Hepatocyte (in vitro differentiated cells): ENCODE data around the gene CMTM3. TPM values are rescaled to one million over a fixed set of nuclear protein-coding genes. Genes with fewer than 3 reads are reported as not detected.
A peak's percentile ranks its signal among the peaks of the same experiment; 100 is the strongest.

ENCODE experiments used
- DNase-seq: peaks from one replicate; pipeline ENCODE4 v3.0.0-alpha.2; 2016; ENCODE audit warnings: low spot score
- H2AFZ ChIP-seq: fragments of 200-600 bp; sonication (generic); 2 replicates; pipeline ENCODE4 v1.6.0; 2016; ENCODE audit warnings: antibody characterized with exemption, mild to moderate bottlenecking
- H3K27ac ChIP-seq: fragments of 200-600 bp; sonication (generic); 2 replicates; pipeline ENCODE4 v1.5.1; 2016; ENCODE audit warnings: mild to moderate bottlenecking
- H3K27me3 ChIP-seq: fragments of 200-600 bp; sonication (generic); 2 replicates; pipeline ENCODE4 v1.6.1; 2016
- H3K36me3 ChIP-seq: fragments of 200-600 bp; sonication (generic); replicated peaks from 2 replicates; pipeline ENCODE4 v1.5.1; 2016; ENCODE audit warnings: low read depth; ENCODE audit not compliant: insufficient read depth
- H3K4me1 ChIP-seq: fragments of 200-600 bp; sonication (generic); 2 replicates; pipeline ENCODE4 v1.5.1; 2016; ENCODE audit warnings: mild to moderate bottlenecking, moderate library complexity; ENCODE audit not compliant: insufficient read depth
- H3K4me2 ChIP-seq: fragments of 200-600 bp; sonication (generic); 2 replicates; pipeline ENCODE4 v1.6.0; 2016
- H3K4me3 ChIP-seq: fragments of 200-600 bp; sonication (generic); 2 replicates; pipeline ENCODE4 v1.5.1; 2016; ENCODE audit warnings: mild to moderate bottlenecking
- H3K79me2 ChIP-seq: fragments of 200-600 bp; sonication (generic); 2 replicates; pipeline ENCODE4 v1.6.0; 2017; ENCODE audit warnings: mild to moderate bottlenecking
- H3K9me2 ChIP-seq: fragments of 200-600 bp; sonication (generic); replicated peaks from 2 replicates; pipeline ENCODE4 v1.6.0; 2017; ENCODE audit warnings: mild to moderate bottlenecking; ENCODE audit not compliant: insufficient read depth
- H3K9me3 ChIP-seq: fragments of 200-600 bp; sonication (generic); 2 replicates; pipeline ENCODE4 v1.5.1; 2016; ENCODE audit warnings: low read depth, mild to moderate bottlenecking
- H4K20me1 ChIP-seq: fragments of 200-600 bp; sonication (generic); 2 replicates; pipeline ENCODE4 v1.6.0; 2016; ENCODE audit warnings: mild to moderate bottlenecking; ENCODE audit not compliant: insufficient read depth, poor library complexity, severe bottlenecking
- EZH2 ChIP-seq: fragments of 200-600 bp; sonication (generic); IDR thresholded peaks from 2 replicates; pipeline ENCODE4 v1.6.1; 2016; ENCODE audit warnings: antibody characterized with exemption, mild to moderate bottlenecking, borderline replicate concordance
- EZH2phosphoT487 ChIP-seq: fragments of 200-600 bp; sonication (generic); IDR thresholded peaks from one replicate; pipeline ENCODE4 v1.6.1; 2018; ENCODE audit warnings: antibody characterized with exemption, mild to moderate bottlenecking, low read depth, moderate library complexity; ENCODE audit not compliant: unreplicated experiment, severe bottlenecking
- WGBS: methylation state at CpG from one replicate; pipeline ENCODE4 v1.1.6; 2016; ENCODE audit warnings: low lambda C conversion rate; ENCODE audit errors: missing lambda C conversion rate; 5-methylcytosine and 5-hydroxymethylcytosine counted together
- polyA plus RNA-seq: library from polyadenylated mRNA; unstranded; fragments of >200 nt; fragmentation: Nextera tagmentation; extraction: Ambion mirVana; gene quantifications from 2 replicates; pipeline ENCODE4 v1.2.1, GENCODE V29; 2016
- total RNA-seq: library from RNA; depleted of rRNA; stranded (reverse); fragments of >200 nt; gene quantifications from 2 replicates; pipeline ENCODE4 v1.2.3, GENCODE V29; 2014
- TF ChIP-seq, protein P1 (sequence below): fragments of 200-600 bp; sonication (generic); IDR thresholded peaks from 2 replicates; pipeline ENCODE4 v1.5.1; 2016; ENCODE audit warnings: antibody characterized with exemption, mild to moderate bottlenecking; ENCODE audit not compliant: poor library complexity

The CMTM3 gene
- total and polyA plus RNA-seq, 2 experiments from 2014 or later: 32.5 to 55.1 TPM

DNA sequence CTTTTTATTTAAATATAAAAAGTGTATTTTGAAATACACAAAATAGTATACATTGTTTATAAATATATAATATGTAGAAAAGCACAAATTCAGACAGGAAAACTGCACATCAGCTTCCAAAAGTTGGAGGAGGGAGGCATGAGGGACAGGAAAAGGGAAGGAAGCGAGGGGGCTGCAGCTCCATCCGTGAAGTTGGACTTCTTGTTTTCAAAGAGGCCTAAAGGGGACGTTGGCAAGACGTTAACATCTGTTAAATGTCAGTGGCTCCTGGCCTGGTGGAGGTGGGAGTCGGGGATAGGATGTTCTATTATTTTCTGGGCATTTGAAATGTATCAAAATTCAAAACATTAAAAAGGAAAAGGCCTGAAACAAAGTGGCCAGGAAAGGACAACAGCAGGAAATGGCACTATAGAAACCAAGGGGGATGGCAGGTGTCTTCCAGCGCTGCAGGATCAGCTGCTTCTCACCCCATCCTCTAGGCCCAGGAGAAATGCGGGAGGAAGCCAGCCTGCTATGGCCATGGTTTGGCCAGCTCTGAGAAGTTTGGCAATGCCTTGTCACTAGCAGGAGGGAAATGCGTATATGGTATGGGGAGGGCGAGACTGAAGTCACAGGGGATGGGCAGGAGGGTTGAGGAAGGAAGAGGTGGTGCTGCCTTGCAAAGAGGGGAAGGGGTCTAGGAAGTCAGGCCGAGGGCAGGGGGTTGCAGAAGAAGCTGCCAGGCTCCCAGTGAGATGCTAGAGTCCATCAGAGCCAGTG is 18.8 kb upstream of the CMTM3 start:
- no peak for DNase-seq
- 75% methylated on average over 10 of the region's 10 CpGs for WGBS
- H3K9me3 ChIP-seq: no peaks in the 10 kb centered on the region
- no peaks in the 10 kb centered on the region for H3K79me2 ChIP-seq
- H3K27me3 ChIP-seq: no peaks in the 10 kb centered on the region
- no peaks in the 10 kb centered on the region for H4K20me1 ChIP-seq
- TF ChIP-seq EZH2phosphoT487 (no peak), EZH2 (no peak)
- TF ChIP-seq, protein P1, sequence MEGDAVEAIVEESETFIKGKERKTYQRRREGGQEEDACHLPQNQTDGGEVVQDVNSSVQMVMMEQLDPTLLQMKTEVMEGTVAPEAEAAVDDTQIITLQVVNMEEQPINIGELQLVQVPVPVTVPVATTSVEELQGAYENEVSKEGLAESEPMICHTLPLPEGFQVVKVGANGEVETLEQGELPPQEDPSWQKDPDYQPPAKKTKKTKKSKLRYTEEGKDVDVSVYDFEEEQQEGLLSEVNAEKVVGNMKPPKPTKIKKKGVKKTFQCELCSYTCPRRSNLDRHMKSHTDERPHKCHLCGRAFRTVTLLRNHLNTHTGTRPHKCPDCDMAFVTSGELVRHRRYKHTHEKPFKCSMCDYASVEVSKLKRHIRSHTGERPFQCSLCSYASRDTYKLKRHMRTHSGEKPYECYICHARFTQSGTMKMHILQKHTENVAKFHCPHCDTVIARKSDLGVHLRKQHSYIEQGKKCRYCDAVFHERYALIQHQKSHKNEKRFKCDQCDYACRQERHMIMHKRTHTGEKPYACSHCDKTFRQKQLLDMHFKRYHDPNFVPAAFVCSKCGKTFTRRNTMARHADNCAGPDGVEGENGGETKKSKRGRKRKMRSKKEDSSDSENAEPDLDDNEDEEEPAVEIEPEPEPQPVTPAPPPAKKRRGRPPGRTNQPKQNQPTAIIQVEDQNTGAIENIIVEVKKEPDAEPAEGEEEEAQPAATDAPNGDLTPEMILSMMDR: no peak
- H2AFZ ChIP-seq: no peak overlapping the region
- no peaks in the 10 kb centered on the region for H3K4me1 ChIP-seq
- H3K27ac ChIP-seq: no peak overlapping the region
- H3K36me3 ChIP-seq: no peaks in the 10 kb centered on the region
- no peak overlapping the region for H3K4me2 ChIP-seq
- H3K9me2 ChIP-seq: no peaks in the 10 kb centered on the region
- no peak overlapping the region for H3K4me3 ChIP-seq

DNA sequence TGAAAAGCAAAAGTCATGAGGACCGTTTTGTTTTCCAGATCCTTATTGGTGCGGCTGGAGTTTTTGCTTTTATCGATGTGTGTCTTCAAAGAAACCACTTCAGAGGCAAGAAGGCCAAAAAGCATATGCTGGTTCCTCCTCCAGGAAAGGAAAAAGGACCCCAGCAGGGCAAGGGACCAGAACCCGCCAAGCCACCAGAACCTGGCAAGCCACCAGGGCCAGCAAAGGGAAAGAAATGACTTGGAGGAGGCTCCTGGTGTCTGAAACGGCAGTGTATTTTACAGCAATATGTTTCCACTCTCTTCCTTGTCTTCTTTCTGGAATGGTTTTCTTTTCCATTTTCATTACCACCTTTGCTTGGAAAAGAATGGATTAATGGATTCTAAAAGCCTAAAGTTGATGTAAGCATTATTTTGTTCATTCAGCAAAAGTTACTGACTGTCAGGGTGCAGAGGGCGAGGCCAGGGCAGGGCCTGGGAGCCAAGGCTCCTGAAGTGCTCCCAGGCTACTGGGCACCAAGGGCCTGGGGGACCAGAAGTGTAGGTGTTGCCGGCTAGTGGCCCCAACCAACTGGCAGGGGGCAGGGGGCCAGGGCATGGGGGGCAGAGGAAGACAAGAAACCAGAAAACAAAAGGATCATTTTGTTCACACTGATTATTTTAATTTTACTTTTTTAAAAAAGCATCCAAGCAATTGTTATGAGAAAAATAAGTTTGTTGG is 16.5 kb upstream of the CMTM3 start:
- WGBS: 92% methylated on average over 7 of the region's 7 CpGs
- no peaks in the 10 kb centered on the region for H3K36me3 ChIP-seq
- H3K79me2 ChIP-seq: no peaks in the 10 kb centered on the region
- no peaks in the 10 kb centered on the region for H4K20me1 ChIP-seq
- no peak for DNase-seq
- no peak overlapping the region for H3K4me3 ChIP-seq
- H3K9me3 ChIP-seq: no peaks in the 10 kb centered on the region
- H3K27ac ChIP-seq: no peak overlapping the region
- H3K9me2 ChIP-seq: no peaks in the 10 kb centered on the region
- TF ChIP-seq EZH2: no peak
- no peak for TF ChIP-seq EZH2phosphoT487
- TF ChIP-seq, protein P1: no peak
- no peaks in the 10 kb centered on the region for H3K27me3 ChIP-seq
- H3K4me1 ChIP-seq: no peaks in the 10 kb centered on the region
- H2AFZ ChIP-seq: no peak overlapping the region
- H3K4me2 ChIP-seq: no peak overlapping the region

DNA sequence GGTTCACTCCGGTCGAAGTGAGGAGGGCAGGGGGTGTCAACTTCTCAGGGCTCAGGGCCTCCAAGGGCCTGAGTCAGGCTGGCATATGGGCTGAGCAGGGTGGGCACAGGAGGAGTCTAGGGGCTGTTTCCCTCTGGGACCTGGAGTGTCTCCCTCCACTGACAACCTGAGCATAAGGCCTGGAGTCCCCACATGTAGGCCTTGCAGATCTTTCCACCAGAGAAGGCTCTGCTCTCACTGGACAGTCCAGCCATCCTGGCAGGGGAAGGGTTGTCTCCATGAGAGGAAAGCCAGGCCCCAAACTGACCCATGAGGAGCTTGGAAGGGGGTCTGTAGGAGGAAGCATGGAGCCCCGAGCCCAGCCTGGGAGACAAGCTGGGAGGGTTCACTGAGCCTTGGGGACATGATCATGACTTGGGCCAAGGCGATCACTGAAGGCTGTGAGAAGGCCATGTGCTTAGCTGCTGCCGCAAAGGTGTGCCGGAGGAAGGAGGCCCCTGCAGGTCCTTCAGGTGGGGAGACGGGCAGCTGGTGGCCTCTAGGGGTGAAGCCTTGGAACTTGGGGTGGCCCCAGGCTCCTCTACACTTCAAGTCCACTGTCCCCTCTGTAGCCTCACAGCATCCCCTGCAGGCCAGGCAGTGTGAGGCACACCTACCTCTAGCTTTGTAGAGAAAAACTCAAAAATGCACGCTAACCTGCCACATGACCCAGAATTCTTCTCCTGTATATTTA is 15.4 kb upstream of the CMTM3 start:
- no peaks in the 10 kb centered on the region for H3K9me3 ChIP-seq
- no peak overlapping the region for H3K4me3 ChIP-seq
- H3K9me2 ChIP-seq: no peaks in the 10 kb centered on the region
- H3K79me2 ChIP-seq: no peaks in the 10 kb centered on the region
- no peak overlapping the region for H3K4me2 ChIP-seq
- H3K36me3 ChIP-seq: no peaks in the 10 kb centered on the region
- no peak overlapping the region for H2AFZ ChIP-seq
- H4K20me1 ChIP-seq: no peaks in the 10 kb centered on the region
- no peaks in the 10 kb centered on the region for H3K27me3 ChIP-seq
- no peak overlapping the region for H3K27ac ChIP-seq
- no peaks in the 10 kb centered on the region for H3K4me1 ChIP-seq
- DNase-seq: no peak
- TF ChIP-seq, protein P1: peak; percentile 27
- no peak for TF ChIP-seq EZH2
- WGBS: 94% methylated on average over 8 of the region's 8 CpGs
